WTC11 (cell line): ENCODE data around the gene LTN1.

Experiments
- ATF6 ChIP-seq: sonication (generic); formaldehyde crosslinking; IDR thresholded peaks from 2 replicates; pipeline ENCODE4 v1.8.1; 2023; ENCODE audit warnings: mild to moderate bottlenecking, missing genetic modification reagents
- CTCF ChIP-seq: fragments of 200-600 bp; IDR thresholded peaks from 2 replicates; pipeline ENCODE4 v1.8.0; 2022; ENCODE audit warnings: antibody characterized with exemption
- FOXP4 ChIP-seq: sonication (generic); formaldehyde crosslinking; IDR thresholded peaks from 2 replicates; pipeline ENCODE4 v1.8.0; 2022; ENCODE audit warnings: mild to moderate bottlenecking, missing genetic modification reagents
- STAT6 ChIP-seq: sonication (generic); formaldehyde crosslinking; conservative IDR thresholded peaks from 2 replicates; pipeline ENCODE4 v1.8.1; 2023; ENCODE audit warnings: mild to moderate bottlenecking, low read depth, missing genetic modification reagents, moderate library complexity
- TCF7 ChIP-seq: sonication (generic); formaldehyde crosslinking; IDR thresholded peaks from 2 replicates; pipeline ENCODE4 v1.8.0; 2022; ENCODE audit warnings: mild to moderate bottlenecking, low read depth, missing genetic modification reagents, moderate library complexity
- ZNF281 ChIP-seq: sonication (generic); formaldehyde crosslinking; IDR thresholded peaks from 2 replicates; pipeline ENCODE4 v1.8.0; 2023; ENCODE audit warnings: mild to moderate bottlenecking, missing genetic modification reagents

- no peak for TF ChIP-seq ATF6 (CRISPR knock-in tag)
- no peak for TF ChIP-seq STAT6
- TF ChIP-seq FOXP4 = no peak
- TF ChIP-seq CTCF = no peak
- no peak for TF ChIP-seq ZNF281
- no peak for TF ChIP-seq TCF7 (CRISPR knock-in tag)
These were observed 15.7 kb upstream of the LTN1 start for GRCh38 chr21:29008367-29008766.
